Kidney (tissue), 14 donors: ENCODE data around the gene ARL8A. TPM values are rescaled to one million over a fixed set of nuclear protein-coding genes. Genes with fewer than 3 reads are reported as not detected.

Experiments used
- DNase-seq, 5 donors: peaks; one replicate each; pipeline ENCODE4 v3.0.0-alpha.2; 2013 to 2020
- FAIRE-seq: peaks from 2 replicates; lab custom pipeline; 2012; peaks lifted over from hg19 to GRCh38; lab: Jason Lieb, UNC
- H3K27ac ChIP-seq, 2 donors: one replicate each; pipeline ENCODE4 v1.7.0; 2013; ENCODE audit warnings: low read depth in 2 of 2, low read length in 2 of 2, inconsistent platforms in 1 of 2
- H3K27me3 ChIP-seq: one replicate; pipeline ENCODE4 v1.7.1; 2013; ENCODE audit warnings: low read length, inconsistent platforms; ENCODE audit not compliant: control insufficient read depth, insufficient read depth
- H3K36me3 ChIP-seq, 3 donors: one replicate each; pipeline versions ENCODE4 v1.7.0 to v1.7.1; 2013; ENCODE audit warnings: low read length in 3 of 3, control low read depth in 1 of 3, inconsistent platforms in 1 of 3; ENCODE audit not compliant: insufficient read depth in 3 of 3, control insufficient read depth in 2 of 3
- H3K4me1 ChIP-seq, 3 donors: one replicate each; pipeline versions ENCODE4 v1.7.0 to v1.7.1; 2013; ENCODE audit warnings: low read length in 3 of 3, inconsistent platforms in 1 of 3, low read depth in 1 of 3; ENCODE audit not compliant: control insufficient read depth in 2 of 3, insufficient read depth in 2 of 3
- H3K4me3 ChIP-seq, 3 donors: one replicate each; pipeline versions ENCODE4 v1.7.0 to v1.8.1; 2013; ENCODE audit warnings: low read length in 3 of 3, control low read depth in 1 of 3, inconsistent platforms in 1 of 3
- H3K9ac ChIP-seq, 3 donors: one replicate each; pipeline versions ENCODE4 v1.7.0 to v1.7.1; 2013; ENCODE audit warnings: low read length in 3 of 3, control low read depth in 1 of 3, inconsistent platforms in 1 of 3
- H3K9me3 ChIP-seq, 3 donors: one replicate each; pipeline versions ENCODE4 v1.7.0 to v1.7.1; 2013; ENCODE audit warnings: low read length in 3 of 3, control low read depth in 1 of 3, inconsistent platforms in 1 of 3; ENCODE audit not compliant: control insufficient read depth in 2 of 3, insufficient read depth in 1 of 3
- intact Hi-C: fragments of 100-400 bp; cut with DNase I; formaldehyde crosslinking; loops from one replicate; pipeline ENCODE4 v1.11.1; 2022
- polyA plus RNA-seq: library from polyadenylated mRNA; stranded (reverse); fragments of 350-450 nt; fragmentation: Illumina TruSeq; extraction: RNeasy Lipid Tissue Mini Kit (QIAGEN cat#74804); gene quantifications from one replicate; pipeline ENCODE4 v1.2.3, GENCODE V29; 2014; ENCODE audit warnings: low read depth, low replicate concordance; ENCODE audit not compliant: insufficient read depth
- total RNA-seq: library from RNA; stranded (reverse); fragmentation: NEBNext Ultra II Directional; extraction: Animal tissue kit (Norgen Biotek cat#: 25700); gene quantifications from one replicate; pipeline ENCODE4 v1.2.1, GENCODE V29; 2021
- TF ChIP-seq, protein P1 (sequence below): IDR thresholded peaks from 3 replicates; pipeline ENCODE4 v1.5.1; 2012; ENCODE audit warnings: mild to moderate bottlenecking, moderate library complexity, borderline replicate concordance; ENCODE audit not compliant: insufficient read depth; ENCODE audit errors: extremely low read depth
- donor health status: control.
- donor health status: control.
- donor health status: control.
- donor health status: control.
- donor health status: control.
- donor health status: DM: yes; HTN: yes; CAD: no.
- donor health status: Normal renal cell carcinoma (clear cell type).

Gene ARL8A
- total and polyA plus RNA-seq, 2 donors from 2014 or later = 60.8 to 72.2 TPM

DNA sequence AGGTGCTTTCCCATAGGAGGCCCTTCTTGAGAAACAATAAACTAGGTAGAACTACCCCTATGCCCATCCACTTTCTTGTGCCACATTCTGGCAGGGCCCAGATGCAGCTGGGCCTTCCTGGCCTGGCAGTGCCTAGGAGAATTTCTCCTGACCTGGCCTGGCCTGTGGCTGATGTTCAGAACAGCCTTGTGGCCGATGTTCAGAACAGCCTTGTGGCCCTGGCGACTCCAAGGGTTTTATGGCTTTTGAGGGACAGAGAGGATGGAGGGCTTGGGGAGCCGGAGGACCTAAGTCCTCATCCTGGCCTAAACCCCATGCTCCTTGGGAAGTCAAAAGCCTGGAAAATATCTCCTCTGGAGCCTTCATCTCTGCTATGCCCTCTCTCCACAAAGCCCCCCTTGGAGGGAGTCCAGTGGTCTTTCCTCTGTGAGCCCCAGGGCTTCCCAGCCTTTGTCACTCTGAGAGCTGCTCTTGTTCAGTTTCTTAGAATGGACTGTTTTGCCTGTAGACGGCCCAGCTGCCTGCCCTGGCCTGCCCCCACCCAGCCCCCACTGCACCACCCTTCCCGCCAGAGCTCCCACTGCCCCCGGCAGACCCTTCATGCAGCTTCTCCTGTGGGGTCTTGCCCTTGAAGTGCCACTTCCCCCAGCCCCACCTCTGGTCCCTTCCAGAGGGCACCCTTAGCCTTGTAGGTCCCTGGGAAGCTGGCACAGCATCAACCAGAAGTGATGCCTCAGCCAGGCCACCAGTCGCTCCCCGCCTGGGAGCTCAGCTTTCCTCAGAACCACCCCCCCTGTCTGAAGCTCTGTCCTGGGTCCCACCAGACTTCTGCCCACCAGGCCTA lies 14.9 kb downstream of the ARL8A start:
- H3K27me3 ChIP-seq = no peaks in the 10 kb centered on the region
- peaks cover 3 to 12% (median 4%) of the 10 kb centered on the region in 3 donors for H3K36me3 ChIP-seq
- no peak overlapping the region for H3K27ac ChIP-seq
- no peaks in the 10 kb centered on the region for H3K9me3 ChIP-seq
- peaks cover 0 to 17% (median 17%) of the 10 kb centered on the region in 3 donors for H3K4me1 ChIP-seq
- intact Hi-C loops = loop anchor here (5.0 kb wide), 1 partner anchor 127 kb away; no protein-coding TSS in a partner anchor
- no peak overlapping the region for H3K4me3 ChIP-seq
- TF ChIP-seq, protein P1, sequence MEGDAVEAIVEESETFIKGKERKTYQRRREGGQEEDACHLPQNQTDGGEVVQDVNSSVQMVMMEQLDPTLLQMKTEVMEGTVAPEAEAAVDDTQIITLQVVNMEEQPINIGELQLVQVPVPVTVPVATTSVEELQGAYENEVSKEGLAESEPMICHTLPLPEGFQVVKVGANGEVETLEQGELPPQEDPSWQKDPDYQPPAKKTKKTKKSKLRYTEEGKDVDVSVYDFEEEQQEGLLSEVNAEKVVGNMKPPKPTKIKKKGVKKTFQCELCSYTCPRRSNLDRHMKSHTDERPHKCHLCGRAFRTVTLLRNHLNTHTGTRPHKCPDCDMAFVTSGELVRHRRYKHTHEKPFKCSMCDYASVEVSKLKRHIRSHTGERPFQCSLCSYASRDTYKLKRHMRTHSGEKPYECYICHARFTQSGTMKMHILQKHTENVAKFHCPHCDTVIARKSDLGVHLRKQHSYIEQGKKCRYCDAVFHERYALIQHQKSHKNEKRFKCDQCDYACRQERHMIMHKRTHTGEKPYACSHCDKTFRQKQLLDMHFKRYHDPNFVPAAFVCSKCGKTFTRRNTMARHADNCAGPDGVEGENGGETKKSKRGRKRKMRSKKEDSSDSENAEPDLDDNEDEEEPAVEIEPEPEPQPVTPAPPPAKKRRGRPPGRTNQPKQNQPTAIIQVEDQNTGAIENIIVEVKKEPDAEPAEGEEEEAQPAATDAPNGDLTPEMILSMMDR = no peak
- no peak overlapping the region for H3K9ac ChIP-seq
- FAIRE-seq = no peak
- DNase-seq = peak in 1 of 5 donors; percentile 68

DNA sequence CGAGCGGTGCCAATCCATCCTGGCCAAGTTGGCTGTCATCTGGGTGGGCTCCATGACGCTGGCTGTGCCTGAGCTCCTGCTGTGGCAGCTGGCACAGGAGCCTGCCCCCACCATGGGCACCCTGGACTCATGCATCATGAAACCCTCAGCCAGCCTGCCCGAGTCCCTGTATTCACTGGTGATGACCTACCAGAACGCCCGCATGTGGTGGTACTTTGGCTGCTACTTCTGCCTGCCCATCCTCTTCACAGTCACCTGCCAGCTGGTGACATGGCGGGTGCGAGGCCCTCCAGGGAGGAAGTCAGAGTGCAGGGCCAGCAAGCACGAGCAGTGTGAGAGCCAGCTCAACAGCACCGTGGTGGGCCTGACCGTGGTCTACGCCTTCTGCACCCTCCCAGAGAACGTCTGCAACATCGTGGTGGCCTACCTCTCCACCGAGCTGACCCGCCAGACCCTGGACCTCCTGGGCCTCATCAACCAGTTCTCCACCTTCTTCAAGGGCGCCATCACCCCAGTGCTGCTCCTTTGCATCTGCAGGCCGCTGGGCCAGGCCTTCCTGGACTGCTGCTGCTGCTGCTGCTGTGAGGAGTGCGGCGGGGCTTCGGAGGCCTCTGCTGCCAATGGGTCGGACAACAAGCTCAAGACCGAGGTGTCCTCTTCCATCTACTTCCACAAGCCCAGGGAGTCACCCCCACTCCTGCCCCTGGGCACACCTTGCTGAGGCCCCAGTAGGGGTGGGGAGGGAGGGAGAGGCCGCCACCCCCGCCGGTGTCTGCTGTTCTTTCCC lies 16.5 kb downstream of the ARL8A start:
- Histone ChIP-seq H3K4me1 (peaks cover 0 to 15% (median 13%) of the 10 kb centered on the region in 3 donors), H3K9me3 (no peaks in the 10 kb centered on the region), H3K27ac (no peak overlapping the region), H3K36me3 (peaks cover 0 to 3% (median 0%) of the 10 kb centered on the region in 3 donors), H3K9ac (no peak overlapping the region), H3K4me3 (no peak overlapping the region), H3K27me3 (no peaks in the 10 kb centered on the region)
- intact Hi-C loops = no loop called here
- DNase-seq (peak in 1 of 5 donors; percentile 69), FAIRE-seq (no peak)
- TF ChIP-seq, protein P1 = no peak

DNA sequence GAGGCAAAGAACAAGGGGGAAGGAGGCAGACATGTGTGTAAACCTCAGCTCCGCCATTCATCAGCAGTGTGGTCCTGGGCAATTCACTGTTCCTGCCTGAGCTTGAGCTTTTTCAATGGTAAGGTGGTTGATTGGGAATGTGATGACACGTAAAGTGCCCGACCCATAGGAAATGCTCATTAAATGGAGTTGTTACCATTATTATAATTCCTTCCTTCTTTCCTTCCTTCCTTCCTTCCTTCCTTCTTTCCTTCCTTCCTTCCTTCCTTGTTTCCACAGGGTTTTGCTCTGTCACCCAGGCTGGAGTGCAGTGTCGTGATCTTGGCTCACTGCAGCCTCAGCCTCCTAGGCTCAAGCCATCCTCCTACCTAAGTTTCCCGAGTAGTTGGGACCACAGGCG lies 17.5 kb downstream of the ARL8A start:
- Histone ChIP-seq H3K36me3 (no peaks in the 10 kb centered on the region), H3K27ac (no peak overlapping the region), H3K9me3 (no peaks in the 10 kb centered on the region), H3K9ac (no peak overlapping the region), H3K27me3 (no peaks in the 10 kb centered on the region), H3K4me3 (no peak overlapping the region), H3K4me1 (peaks cover 0 to 5% (median 4%) of the 10 kb centered on the region in 3 donors)
- FAIRE-seq = no peak
- intact Hi-C loops = no loop called here
- no peak for DNase-seq
- TF ChIP-seq, protein P1 = no peak
